SHP77 treated with DMSO at 0.1 percent for 48 hours (cell line): ENCODE measurements around the gene ARHGEF40.
"Not testable (repeated sequence)": the region's sequence is repeated elsewhere in the genome, so short reads cannot be mapped to it uniquely, and the experiment has no call there.

ENCODE experiments used
- DNase-seq: peaks from one replicate; lab custom pipeline; 2025; lab: John Stamatoyannopoulos, UW

The ARHGEF40 gene

DNA sequence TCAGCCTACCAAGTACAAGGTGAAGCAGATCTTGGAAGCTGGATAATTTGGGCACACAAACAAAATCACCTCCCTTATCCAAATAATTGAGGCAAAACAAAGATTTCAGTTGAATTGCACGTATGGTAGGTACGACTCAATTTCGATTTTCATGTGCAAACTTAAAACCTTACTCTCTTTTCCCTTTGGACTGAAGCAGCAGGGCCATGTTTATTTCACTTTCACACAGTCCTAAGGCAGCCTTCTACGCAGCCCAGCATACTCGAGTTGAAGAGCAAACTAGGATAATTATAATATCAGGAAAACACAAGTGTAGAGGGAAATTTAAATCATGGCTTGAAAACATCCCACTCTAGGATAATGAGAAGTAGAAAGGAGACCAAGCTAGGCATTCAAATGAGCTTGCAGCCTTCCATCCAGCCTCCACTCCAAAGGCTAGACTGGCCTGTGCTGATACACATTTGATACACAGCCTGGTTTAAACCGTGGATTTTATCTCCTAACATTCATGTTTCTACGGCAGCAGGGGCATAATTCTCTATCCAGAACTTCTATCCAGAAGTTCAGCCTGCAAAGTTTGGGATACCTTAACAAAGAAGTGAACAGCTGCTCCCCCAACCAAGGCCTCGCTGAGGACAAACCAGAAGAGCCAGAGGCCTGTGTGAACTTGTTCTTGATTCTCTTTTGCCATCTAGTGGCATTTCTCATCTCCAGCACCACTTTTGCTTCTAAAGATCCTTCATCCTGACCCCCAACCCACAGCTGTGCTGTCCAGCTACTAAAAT is 30.3 kb upstream of the ARHGEF40 start:
- DNase-seq = peak; percentile 77

DNA sequence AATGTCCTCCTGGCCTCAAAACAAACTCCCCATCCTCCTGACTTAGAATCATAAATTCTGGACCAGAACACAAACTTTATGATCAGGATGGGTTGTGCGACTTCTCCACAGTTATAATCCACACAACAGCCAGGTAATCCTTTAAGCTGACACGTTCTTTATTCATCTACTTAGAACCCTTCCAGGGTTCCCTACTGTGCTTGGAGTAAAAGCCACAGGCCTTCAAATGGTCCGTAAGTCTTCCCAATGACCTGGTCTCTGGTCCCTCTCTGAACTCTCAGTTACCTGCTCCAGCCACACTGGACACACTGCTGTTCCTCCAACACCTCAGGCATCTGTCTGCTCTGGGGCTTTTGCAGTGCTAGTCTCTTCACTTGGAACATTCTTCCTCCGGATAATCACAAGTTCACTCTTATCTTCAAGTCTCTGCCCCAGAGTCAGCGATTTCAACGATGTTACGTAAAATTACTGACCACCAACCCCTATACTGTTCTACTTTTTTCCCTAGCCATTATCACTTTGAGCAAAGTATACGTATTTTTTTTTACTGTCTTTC is 29.7 kb upstream of the ARHGEF40 start:
- DNase-seq = no peak

GRCh38 chr14:21040941-21041340 is 29.2 kb upstream of the ARHGEF40 start:
- DNase-seq = not testable (repeated sequence)

GRCh38 chr14:21041676-21042433 is 28.2 kb upstream of the ARHGEF40 start, which contains the start of gene RNASE7:
Gene RNASE7, plus strand, starts transcription at chr14:21042362. Its CDS starts 631 bp downstream, at chr14:21042993.
- DNase-seq = no peak

GRCh38 chr14:21042918-21043317 is 27.2 kb upstream of the ARHGEF40 start:
- no peak for DNase-seq

DNA sequence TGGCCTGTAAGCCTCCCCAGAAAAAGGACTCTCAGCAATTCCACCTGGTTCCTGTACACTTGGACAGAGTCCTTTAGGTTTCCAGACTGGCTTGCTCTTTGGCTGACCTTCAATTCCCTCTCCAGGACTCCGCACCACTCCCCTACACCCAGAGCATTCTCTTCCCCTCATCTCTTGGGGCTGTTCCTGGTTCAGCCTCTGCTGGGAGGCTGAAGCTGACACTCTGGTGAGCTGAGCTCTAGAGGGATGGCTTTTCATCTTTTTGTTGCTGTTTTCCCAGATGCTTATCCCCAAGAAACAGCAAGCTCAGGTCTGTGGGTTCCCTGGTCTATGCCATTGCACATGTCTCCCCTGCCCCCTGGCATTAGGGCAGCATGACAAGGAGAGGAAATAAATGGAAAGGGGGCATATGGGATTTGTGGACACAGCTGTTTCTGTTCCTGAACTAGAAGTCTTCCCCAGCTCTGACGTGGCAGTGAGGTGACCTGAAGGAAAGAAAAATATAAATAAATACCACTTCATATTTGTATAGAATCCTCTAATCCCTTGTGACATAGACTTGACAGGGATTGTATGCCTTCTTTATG is 26.6 kb upstream of the ARHGEF40 start:
- peak; percentile 27 for DNase-seq

GRCh38 chr14:21043974-21044618 is 26.0 kb upstream of the ARHGEF40 start:
- DNase-seq = peak; percentile 40

DNA sequence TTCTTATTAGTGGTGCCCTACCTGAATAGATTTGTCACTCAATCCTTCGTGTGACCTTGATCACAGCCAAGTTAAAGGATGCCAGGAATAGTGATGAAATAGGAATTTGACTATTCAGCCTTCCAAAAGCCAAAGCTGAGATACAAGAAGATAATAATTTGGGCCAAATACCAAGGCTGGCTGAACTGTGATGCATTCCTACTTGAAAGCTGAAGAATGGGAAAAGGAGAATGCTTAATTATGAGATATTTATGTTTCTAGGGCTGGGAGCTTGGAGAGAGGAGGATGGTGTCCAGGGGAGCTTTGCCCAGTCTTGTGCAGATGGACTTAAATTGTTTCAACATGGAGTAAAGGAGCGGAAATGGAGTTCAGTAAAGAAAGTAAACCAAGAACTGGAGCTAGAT is 22.7 kb upstream of the ARHGEF40 start:
- no peak for DNase-seq

GRCh38 chr14:21048638-21049037 is 21.5 kb upstream of the ARHGEF40 start:
- no peak for DNase-seq

GRCh38 chr14:21049271-21049673 is 20.8 kb upstream of the ARHGEF40 start:
- DNase-seq = no peak

- DNase-seq = no peak
These were observed 19.5 kb upstream of the ARHGEF40 start for GRCh38 chr14:21050597-21050996.

- DNase-seq = no peak
These were observed 16.7 kb upstream of the ARHGEF40 start for GRCh38 chr14:21053184-21054122.

DNA sequence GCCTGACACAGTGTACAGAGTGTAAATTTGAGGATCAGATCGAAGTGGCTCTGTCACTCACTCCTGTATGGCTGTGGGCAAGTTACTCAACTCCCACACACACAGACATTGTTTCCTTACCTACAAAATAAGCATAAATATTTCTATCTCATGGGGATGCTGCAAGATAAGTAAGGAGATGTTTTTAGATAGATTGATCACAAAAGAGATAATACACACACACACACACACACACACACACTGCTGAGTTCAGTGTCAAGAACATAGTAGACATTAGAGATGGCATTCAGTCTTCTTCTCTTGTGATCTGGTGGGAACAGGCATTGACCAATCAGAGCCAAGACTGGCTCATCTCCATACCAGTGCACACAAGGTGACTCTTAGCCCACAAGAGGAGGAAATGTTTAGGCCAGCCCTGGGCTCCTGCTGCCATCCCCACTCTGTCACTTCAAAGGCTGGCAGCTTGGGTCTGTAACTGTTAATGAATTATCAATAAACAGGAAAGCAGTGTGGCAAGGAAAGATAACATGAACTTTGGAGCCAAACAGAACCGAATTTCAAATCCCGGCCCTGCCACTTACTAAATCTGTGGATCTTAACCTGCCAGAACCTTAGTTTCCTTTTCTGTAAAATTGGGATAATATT is 15.9 kb upstream of the ARHGEF40 start:
- DNase-seq = no peak

DNA sequence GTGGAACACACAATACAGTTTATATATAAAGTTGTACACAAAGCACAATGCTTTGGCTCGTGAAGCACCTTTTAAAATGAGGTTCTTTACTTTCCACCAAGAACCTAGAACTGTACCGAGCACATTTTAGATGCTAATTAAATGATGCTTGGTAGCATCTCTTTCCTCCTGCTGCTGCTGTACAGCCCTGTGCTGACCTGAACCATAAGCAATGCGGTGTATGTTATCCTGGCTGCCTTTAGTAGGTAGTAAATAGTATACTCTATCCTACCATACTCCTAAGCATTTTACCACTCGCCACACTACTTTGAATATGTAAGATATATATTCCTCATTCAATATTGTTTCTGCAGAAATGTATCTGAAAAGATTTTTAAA is 15.3 kb upstream of the ARHGEF40 start:
- DNase-seq = no peak

GRCh38 chr14:21055432-21056117 is 14.5 kb upstream of the ARHGEF40 start:
- DNase-seq = no peak

- DNase-seq = no peak
These were observed 13.5 kb upstream of the ARHGEF40 start for GRCh38 chr14:21056520-21057163.

DNA sequence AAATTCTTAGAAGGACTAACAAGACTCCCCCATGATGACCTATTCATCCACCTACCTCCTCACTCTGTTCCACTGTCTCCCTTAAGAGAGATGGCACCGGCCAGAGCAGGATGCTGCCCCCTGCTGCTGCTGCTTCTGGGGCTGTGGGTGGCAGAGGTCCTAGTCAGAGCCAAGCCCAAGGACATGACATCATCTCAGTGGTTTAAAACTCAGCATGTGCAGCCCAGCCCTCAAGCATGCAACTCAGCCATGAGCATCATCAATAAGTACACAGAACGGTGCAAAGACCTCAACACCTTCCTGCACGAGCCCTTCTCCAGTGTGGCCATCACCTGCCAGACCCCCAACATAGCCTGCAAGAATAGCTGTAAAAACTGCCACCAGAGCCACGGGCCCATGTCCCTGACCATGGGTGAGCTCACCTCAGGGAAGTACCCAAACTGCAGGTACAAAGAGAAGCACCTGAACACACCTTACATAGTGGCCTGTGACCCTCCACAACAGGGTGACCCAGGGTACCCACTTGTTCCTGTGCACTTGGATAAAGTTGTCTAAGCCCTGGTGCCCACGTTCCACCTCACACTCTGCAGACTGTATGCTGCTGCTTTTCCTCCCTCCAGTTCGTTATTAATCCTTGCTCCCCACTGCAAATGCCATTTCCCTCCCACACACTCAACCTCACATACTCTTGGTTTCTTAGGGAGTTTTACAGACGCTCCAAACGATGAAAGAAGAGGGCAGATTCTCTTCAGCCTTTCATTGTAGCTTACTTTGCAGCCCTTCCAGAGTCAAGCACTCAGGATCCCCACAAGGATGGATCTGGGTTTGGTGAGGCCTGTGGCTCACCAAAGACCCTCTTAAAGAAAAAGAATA is 12.1 kb upstream of the ARHGEF40 start, which contains the start of gene RNASE8:
Gene RNASE8, plus strand, starts transcription at position 20 of the 873 bp plus-strand sequence. Its CDS starts 71 bp downstream, at position 91.
- no peak for DNase-seq

GRCh38 chr14:21058903-21059302 is 11.2 kb upstream of the ARHGEF40 start:
- DNase-seq = no peak
